Measurements from ENCODE around the gene GRIK2. TPM values are rescaled to one million over a fixed set of nuclear protein-coding genes. Genes with fewer than 3 reads are reported as not detected.

GRIK2 gene
- total RNA-seq, 4 donors from 2014 or later: 4.7 to 16.2 (median 7.5) TPM

GRCh38 chr6:101462576-101462975, 69.1 kb downstream of the GRIK2 start:
- H3K36me3 ChIP-seq: no peaks in the 10 kb centered on the region
- DNase-seq (ENCODE audit: low spot score in 2 of 2): no peak
- no peaks in the 10 kb centered on the region for H3K9me3 ChIP-seq
- H3K4me3 ChIP-seq: no peak overlapping the region
- no peaks in the 10 kb centered on the region for H3K4me1 ChIP-seq
- no peaks in the 10 kb centered on the region for H3K27me3 ChIP-seq
- TF ChIP-seq CTCF (IDR thresholded peaks at IDR 0.05) (no peak), POLR2A (IDR thresholded peaks at IDR 0.05) (no peak), EP300 (IDR thresholded peaks at IDR 0.05) (no peak)
- no peak overlapping the region for H3K27ac ChIP-seq
- WGBS, 2 donors: 69 to 83% methylated on average over 2 of the region's 2 CpGs

- 30 to 40% methylated on average over 1 of the region's 1 CpG for WGBS, 2 donors
- H3K4me1 ChIP-seq: no peaks in the 10 kb centered on the region
- TF ChIP-seq EP300 (IDR thresholded peaks at IDR 0.05) (no peak), CTCF (IDR thresholded peaks at IDR 0.05) (no peak), POLR2A (IDR thresholded peaks at IDR 0.05) (no peak)
Observed at GRCh38 chr6:101465863-101466262, 72.4 kb downstream of the GRIK2 start.

GRCh38 chr6:101477436-101477835, 83.9 kb downstream of the GRIK2 start:
- no peak for DNase-seq (ENCODE audit: low spot score in 2 of 2)
- H3K27ac ChIP-seq: no peak overlapping the region
- no peaks in the 10 kb centered on the region for H3K9me3 ChIP-seq
- TF ChIP-seq POLR2A (IDR thresholded peaks at IDR 0.05): no peak
- no peak for TF ChIP-seq EP300 (IDR thresholded peaks at IDR 0.05)
- 85 to 86% methylated on average over 2 of the region's 2 CpGs for WGBS, 2 donors
- no peaks in the 10 kb centered on the region for H3K36me3 ChIP-seq
- H3K27me3 ChIP-seq: no peaks in the 10 kb centered on the region
- H3K4me1 ChIP-seq: no peaks in the 10 kb centered on the region
- no peak overlapping the region for H3K4me3 ChIP-seq

More at GRCh38 chr6:101465863-101466262, 72.4 kb downstream of the GRIK2 start:
- no peaks in the 10 kb centered on the region for H3K27me3 ChIP-seq
- no peak for DNase-seq (ENCODE audit: low spot score in 2 of 2)
- H3K4me3 ChIP-seq: no peak overlapping the region
- no peak overlapping the region for H3K27ac ChIP-seq
- no peaks in the 10 kb centered on the region for H3K9me3 ChIP-seq
- H3K36me3 ChIP-seq: no peaks in the 10 kb centered on the region

- Histone ChIP-seq H3K36me3 (no peaks in the 10 kb centered on the region), H3K4me3 (no peak overlapping the region), H3K27ac (no peak overlapping the region), H3K9me3 (no peaks in the 10 kb centered on the region), H3K27me3 (no peaks in the 10 kb centered on the region), H3K4me1 (no peaks in the 10 kb centered on the region)
- no peak for DNase-seq (ENCODE audit: low spot score in 2 of 2)
- TF ChIP-seq EP300 (IDR thresholded peaks at IDR 0.05): no peak
- no peak for TF ChIP-seq CTCF (IDR thresholded peaks at IDR 0.05)
- no peak for TF ChIP-seq POLR2A (IDR thresholded peaks at IDR 0.05)
- whole genome bisulfite sequencing, 2 donors: 82 to 95% methylated on average over 1 of the region's 1 CpG
Observed at GRCh38 chr6:101478891-101479290, 85.4 kb downstream of the GRIK2 start.

- no peak overlapping the region for H3K27ac ChIP-seq
- no peak for DNase-seq (ENCODE audit: low spot score in 2 of 2)
- no peak overlapping the region for H3K4me3 ChIP-seq
- TF ChIP-seq EP300 (IDR thresholded peaks at IDR 0.05): no peak
- no peak for TF ChIP-seq POLR2A (IDR thresholded peaks at IDR 0.05)
- no peak for TF ChIP-seq CTCF (IDR thresholded peaks at IDR 0.05)
- no peaks in the 10 kb centered on the region for H3K9me3 ChIP-seq
- WGBS, 2 donors: 87 to 88% methylated on average over 3 of the region's 3 CpGs
- no peaks in the 10 kb centered on the region for H3K36me3 ChIP-seq
- no peaks in the 10 kb centered on the region for H3K27me3 ChIP-seq
- H3K4me1 ChIP-seq: no peaks in the 10 kb centered on the region
Observed at GRCh38 chr6:101482606-101483005, 89.1 kb downstream of the GRIK2 start.

- Histone ChIP-seq H3K4me1 (no peaks in the 10 kb centered on the region), H3K27ac (no peak overlapping the region), H3K9me3 (no peaks in the 10 kb centered on the region), H3K36me3 (no peaks in the 10 kb centered on the region), H3K27me3 (no peaks in the 10 kb centered on the region), H3K4me3 (no peak overlapping the region)
- TF ChIP-seq POLR2A (IDR thresholded peaks at IDR 0.05) (no peak), CTCF (IDR thresholded peaks at IDR 0.05) (no peak), EP300 (IDR thresholded peaks at IDR 0.05) (no peak)
- DNase-seq (ENCODE audit: low spot score in 2 of 2): no peak
- 93 to 94% methylated on average over 3 of the region's 3 CpGs for WGBS, 2 donors
Observed at GRCh38 chr6:101484781-101485180, 91.3 kb downstream of the GRIK2 start.

Measured in tibial nerve (tissue), 4 donors.